HG03521 (cell line): ENCODE results near the gene RPS10.
"Not testable (repeated sequence)": the region's sequence is repeated elsewhere in the genome, so short reads cannot be mapped to it uniquely, and the experiment has no call there.

Experiments
- ATAC-seq: cut with Tn5 transposase; IDR thresholded peaks from one replicate; pipeline ENCODE4 v1.9.1; 2021; ENCODE audit warnings: mild to moderate bottlenecking, moderate library complexity; ENCODE audit not compliant: unreplicated experiment

RPS10 gene

GRCh38 chr6:34451192-34451591 lies 25.3 kb upstream of the RPS10 start:
- no peak for ATAC-seq

- ATAC-seq: no peak
These were observed 22.0 kb upstream of the RPS10 start for GRCh38 chr6:34447910-34448309.

GRCh38 chr6:34447386-34447785 lies 21.5 kb upstream of the RPS10 start:
- no peak for ATAC-seq

GRCh38 chr6:34445313-34445860 lies 19.5 kb upstream of the RPS10 start:
- no peak for ATAC-seq

GRCh38 chr6:34441526-34441925 lies 15.7 kb upstream of the RPS10 start:
- ATAC-seq: no peak

DNA sequence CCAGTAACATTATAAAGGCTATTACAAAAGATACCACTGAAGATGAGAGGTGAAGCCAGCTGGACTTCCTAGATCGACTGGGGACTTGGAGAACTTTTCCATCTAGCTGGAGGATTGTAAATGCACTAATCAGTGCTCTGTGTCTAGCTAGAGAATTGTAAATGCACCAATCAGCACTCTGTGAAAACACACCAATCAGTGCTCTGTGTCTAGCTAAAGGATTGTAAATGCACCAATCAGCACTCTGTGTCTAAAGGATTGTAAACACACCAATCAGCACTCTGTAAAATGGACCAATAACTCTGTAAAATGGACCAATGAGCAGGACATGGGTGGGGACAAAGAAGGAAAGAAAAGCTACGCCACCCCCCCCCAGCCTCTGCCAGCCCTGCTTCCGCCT lies 13.6 kb upstream of the RPS10 start:
- ATAC-seq: no peak

GRCh38 chr6:34438705-34439104 lies 12.8 kb upstream of the RPS10 start:
- no peak for ATAC-seq

- ATAC-seq: no peak
These were observed 11.7 kb upstream of the RPS10 start for GRCh38 chr6:34437644-34437970.

- no peak for ATAC-seq
These were observed 11.2 kb upstream of the RPS10 start for GRCh38 chr6:34436803-34437643.

DNA sequence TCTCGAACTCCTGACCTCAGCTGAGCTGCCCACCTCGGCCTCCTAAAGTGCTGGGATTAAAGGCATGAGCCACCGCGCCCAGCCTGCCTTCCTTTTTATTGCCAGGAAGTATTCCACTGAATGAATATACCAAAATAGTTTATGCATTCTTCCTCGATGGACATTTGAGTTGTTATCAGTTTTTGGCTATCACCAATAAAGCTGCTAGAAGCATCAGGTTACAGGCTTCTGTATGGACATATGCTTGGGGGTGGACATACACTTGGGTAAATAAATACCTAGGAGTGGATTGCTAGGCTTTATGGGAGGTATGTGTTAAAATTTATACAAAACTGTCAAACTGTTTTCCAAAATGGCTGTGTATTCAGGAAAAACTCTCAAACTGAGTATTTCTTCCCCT lies 10.0 kb upstream of the RPS10 start:
- no peak for ATAC-seq

GRCh38 chr6:34425132-34425497 lies 754 bp downstream of the RPS10 start:
- no peak for ATAC-seq

GRCh38 chr6:34424200-34425131 lies 1.4 kb downstream of the RPS10 start:
- no peak for ATAC-seq

DNA sequence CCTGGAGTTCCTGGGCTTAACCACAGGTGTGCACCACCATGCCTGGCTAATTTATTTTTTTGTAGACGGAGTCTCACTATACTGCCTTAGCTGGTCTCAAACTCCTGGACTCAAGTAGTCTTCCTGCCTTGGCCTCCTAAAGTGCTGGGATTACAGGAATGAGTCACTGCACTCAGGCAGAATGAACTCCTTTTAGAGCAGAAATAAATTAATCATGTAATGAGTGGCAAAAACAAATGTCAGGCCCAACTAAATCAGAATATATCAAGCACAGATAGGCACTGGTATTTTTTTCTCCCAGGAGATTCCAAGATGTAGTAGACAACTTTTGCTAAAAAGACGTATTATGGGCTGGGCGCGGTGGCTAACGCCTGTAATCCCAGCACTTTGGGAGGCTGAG lies 2.6 kb downstream of the RPS10 start:
- ATAC-seq: no peak

DNA sequence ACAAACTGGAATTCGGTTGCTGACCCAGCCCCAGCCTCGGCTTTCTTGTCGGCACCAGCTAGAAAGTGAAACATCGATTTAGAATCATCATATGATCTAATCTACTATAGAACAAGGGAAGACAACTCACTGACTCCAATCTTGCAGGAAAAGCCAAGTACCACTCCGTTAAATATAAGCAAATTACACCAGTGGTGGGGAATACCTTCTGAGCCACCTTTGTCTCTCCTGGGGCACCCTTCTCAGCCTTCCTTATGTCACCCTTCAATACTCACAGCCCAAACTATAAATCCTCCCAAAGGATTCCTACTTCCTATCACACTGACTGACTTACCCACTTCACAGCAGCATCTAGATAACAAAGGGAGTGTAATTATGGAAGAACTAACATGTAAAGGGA lies 7.5 kb downstream of the RPS10 start:
- ATAC-seq: no peak

DNA sequence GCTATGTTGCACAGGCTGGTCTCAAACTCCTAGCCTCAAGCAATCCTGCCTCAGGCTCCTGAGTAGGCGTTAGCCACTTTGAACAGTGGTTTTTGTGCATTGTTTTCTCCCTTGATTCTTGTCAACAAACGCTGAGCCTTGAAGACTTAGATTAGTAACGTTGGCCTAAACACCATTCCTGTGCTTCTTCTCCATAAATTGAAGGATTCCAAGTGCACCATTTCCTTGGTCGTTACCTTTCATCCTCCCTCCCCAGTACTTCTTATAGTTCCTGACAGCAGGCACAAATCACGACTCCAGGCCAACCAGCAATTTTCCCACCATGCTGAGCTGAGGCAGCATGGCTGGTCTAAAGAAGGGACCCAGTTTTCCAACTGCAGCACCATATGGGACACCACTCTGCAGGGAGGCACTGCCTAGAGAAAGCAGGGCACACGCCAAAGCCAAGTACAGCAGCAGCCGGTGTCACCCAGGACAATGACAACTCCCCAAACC lies 8.9 kb downstream of the RPS10 start:
- no peak for ATAC-seq

- no peak for ATAC-seq
These were observed 10.6 kb downstream of the RPS10 start for GRCh38 chr6:34414999-34415858.

DNA sequence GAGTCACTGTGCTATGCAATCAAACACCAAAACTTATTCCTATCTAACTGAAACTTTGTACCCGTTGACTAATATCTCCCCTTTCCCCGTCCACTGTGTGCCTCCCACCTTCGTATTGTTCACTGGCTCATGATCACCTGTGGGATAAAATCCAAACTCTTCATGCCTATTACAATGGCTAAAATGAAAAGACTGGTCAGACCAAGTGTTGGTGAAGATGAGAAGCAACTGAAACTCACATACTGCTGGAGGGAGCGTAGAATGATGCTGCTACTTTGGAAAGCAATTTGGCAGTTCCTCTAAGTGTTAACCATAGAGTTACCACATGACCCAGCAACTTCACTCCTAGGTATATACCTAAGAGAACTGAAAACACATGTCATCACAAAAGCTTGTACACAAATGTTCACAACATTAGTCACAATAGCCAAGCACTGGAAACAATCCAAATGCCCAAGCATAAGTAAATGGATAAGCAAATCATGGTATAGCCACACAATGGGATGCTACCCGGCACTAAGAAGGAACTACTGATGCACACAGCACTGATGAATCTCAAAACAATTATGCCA lies 13.1 kb downstream of the RPS10 start:
- ATAC-seq: no peak

GRCh38 chr6:34412016-34412415 lies 13.9 kb downstream of the RPS10 start:
- no peak for ATAC-seq

- ATAC-seq: not testable (repeated sequence)
These were observed 18.0 kb downstream of the RPS10 start for GRCh38 chr6:34407915-34408314.

GRCh38 chr6:34396518-34396917 lies 29.4 kb downstream of the RPS10 start:
- ATAC-seq: no peak
